Skeletal muscle tissue (tissue), 4 donors: ENCODE results near the gene CD101. TPM values are rescaled to one million over a fixed set of nuclear protein-coding genes. Genes with fewer than 3 reads are reported as not detected.
"Not testable (repeated sequence)": the region's sequence is repeated elsewhere in the genome, so short reads cannot be mapped to it uniquely, and the experiment has no call there.

ENCODE experiments used
- H3K27ac ChIP-seq: one replicate; pipeline ENCODE4 v1.7.0; 2013; ENCODE audit warnings: mild to moderate bottlenecking, low read depth, low read length, inconsistent platforms
- H3K27me3 ChIP-seq, 3 donors: one replicate each; pipeline ENCODE4 v1.7.0; 2013; ENCODE audit warnings: low read length in 3 of 3; ENCODE audit not compliant: control insufficient read depth in 3 of 3, insufficient read depth in 3 of 3
- H3K36me3 ChIP-seq, 3 donors: one replicate each; pipeline ENCODE4 v1.7.0; 2013; ENCODE audit warnings: low read length in 3 of 3; ENCODE audit not compliant: control insufficient read depth in 3 of 3, insufficient read depth in 3 of 3
- H3K4me1 ChIP-seq, 3 donors: one replicate each; pipeline ENCODE4 v1.7.0; 2013; ENCODE audit warnings: low read length in 3 of 3, mild to moderate bottlenecking in 3 of 3; ENCODE audit not compliant: control insufficient read depth in 3 of 3, insufficient read depth in 3 of 3
- H3K4me3 ChIP-seq, 3 donors: one replicate each; pipeline ENCODE4 v1.7.0; 2013; ENCODE audit warnings: low read length in 3 of 3
- H3K9ac ChIP-seq, 3 donors: one replicate each; pipeline ENCODE4 v1.7.0; 2013; ENCODE audit warnings: low read length in 3 of 3, mild to moderate bottlenecking in 3 of 3, moderate library complexity in 2 of 3, low read depth in 1 of 3
- H3K9me3 ChIP-seq, 3 donors: one replicate each; pipeline ENCODE4 v1.7.0; 2013; ENCODE audit warnings: low read length in 3 of 3; ENCODE audit not compliant: control insufficient read depth in 3 of 3
- total RNA-seq: library from RNA; depleted of rRNA; stranded (reverse); fragments of >200 nt; gene quantifications from one replicate; pipeline ENCODE4 v1.2.3, GENCODE V29; 2014
- donor health status: Osteomylitis.

Gene CD101
- total RNA-seq, 1 donor from 2014 or later: 2.1 TPM

GRCh38 chr1:116966791-116967190, 34.8 kb upstream of the CD101 start:
- no peak overlapping the region for H3K9ac ChIP-seq
- peaks cover 0 to 11% (median 0%) of the 10 kb centered on the region in 3 donors for H3K36me3 ChIP-seq

GRCh38 chr1:116968724-116969123, 32.8 kb upstream of the CD101 start:
- no peak overlapping the region for H3K27ac ChIP-seq
- H3K9me3 ChIP-seq: no peaks in the 10 kb centered on the region
- H3K36me3 ChIP-seq: peaks cover 0 to 4% (median 0%) of the 10 kb centered on the region in 3 donors
- H3K27me3 ChIP-seq: no peaks in the 10 kb centered on the region
- no peaks in the 10 kb centered on the region for H3K4me1 ChIP-seq
- no peak overlapping the region for H3K9ac ChIP-seq
- no peak overlapping the region for H3K4me3 ChIP-seq

More at GRCh38 chr1:116966791-116967190, 34.8 kb upstream of the CD101 start:
- Histone ChIP-seq H3K4me1 (no peaks in the 10 kb centered on the region), H3K27me3 (no peaks in the 10 kb centered on the region), H3K9me3 (no peaks in the 10 kb centered on the region), H3K27ac (no peak overlapping the region), H3K4me3 (no peak overlapping the region)

GRCh38 chr1:116971258-116971860, 30.2 kb upstream of the CD101 start:
- H3K36me3 ChIP-seq: no peaks in the 10 kb centered on the region
- no peaks in the 10 kb centered on the region for H3K27me3 ChIP-seq
- no peak overlapping the region for H3K4me3 ChIP-seq
- no peak overlapping the region for H3K27ac ChIP-seq
- H3K9me3 ChIP-seq: no peaks in the 10 kb centered on the region
- H3K9ac ChIP-seq: no peak overlapping the region
- no peaks in the 10 kb centered on the region for H3K4me1 ChIP-seq

GRCh38 chr1:116971965-116972673, 29.4 kb upstream of the CD101 start:
- Histone ChIP-seq H3K27me3 (no peaks in the 10 kb centered on the region), H3K9ac (no peak overlapping the region)

GRCh38 chr1:116972674-116973030, 28.9 kb upstream of the CD101 start:
- H3K9ac ChIP-seq: no peak overlapping the region
- H3K36me3 ChIP-seq: no peaks in the 10 kb centered on the region
- H3K4me3 ChIP-seq: no peak overlapping the region
- no peaks in the 10 kb centered on the region for H3K9me3 ChIP-seq
- no peaks in the 10 kb centered on the region for H3K27me3 ChIP-seq
- H3K27ac ChIP-seq: no peak overlapping the region
- no peaks in the 10 kb centered on the region for H3K4me1 ChIP-seq

More at GRCh38 chr1:116971965-116972673, 29.4 kb upstream of the CD101 start:
- no peak overlapping the region for H3K4me3 ChIP-seq
- H3K4me1 ChIP-seq: no peaks in the 10 kb centered on the region
- no peak overlapping the region for H3K27ac ChIP-seq
- H3K36me3 ChIP-seq: no peaks in the 10 kb centered on the region
- H3K9me3 ChIP-seq: no peaks in the 10 kb centered on the region

DNA sequence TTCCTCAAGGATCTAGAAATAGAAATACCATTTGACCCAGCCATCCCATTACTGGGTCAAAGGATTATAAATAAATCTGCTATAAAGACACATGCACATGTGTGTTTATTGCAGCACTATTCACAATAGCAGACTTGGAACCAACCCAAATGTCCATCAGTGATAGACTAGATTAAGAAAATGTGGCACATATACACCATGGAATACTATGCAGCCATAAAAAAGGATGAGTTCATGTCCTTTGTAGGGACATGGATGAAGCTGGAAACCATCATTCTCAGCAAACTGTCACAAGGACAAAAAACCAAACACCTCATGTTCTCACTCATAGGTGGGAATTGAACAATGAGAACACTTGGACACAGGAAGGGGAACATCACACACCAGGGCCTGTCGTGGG, 21.3 kb upstream of the CD101 start:
- not testable (repeated sequence) for H3K4me3 ChIP-seq, H3K4me1 ChIP-seq, H3K27me3 ChIP-seq

DNA sequence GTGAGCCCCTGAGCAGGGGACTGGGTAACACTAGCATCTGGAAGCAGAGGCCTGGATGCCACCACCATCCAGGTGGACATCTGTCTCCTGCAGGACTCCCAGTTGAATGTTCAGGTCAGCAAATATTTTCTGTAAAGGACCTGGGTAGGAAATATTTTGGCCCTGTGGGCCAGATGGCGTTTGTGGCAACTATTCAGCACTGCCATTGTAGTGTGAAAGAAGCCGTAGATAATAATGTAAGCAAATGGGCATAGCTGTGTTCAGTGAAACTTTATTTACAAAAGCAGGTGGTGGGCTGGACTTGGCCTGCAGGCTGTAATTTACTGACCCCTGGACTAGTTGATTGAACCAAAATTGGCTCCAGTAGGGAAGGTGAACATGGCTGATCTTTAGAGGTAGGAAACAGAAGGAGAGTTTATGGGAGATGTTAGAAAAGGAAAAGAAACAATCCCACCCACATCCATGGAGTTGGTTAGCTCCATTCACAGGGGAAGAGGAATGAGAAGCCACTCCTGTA, 20.0 kb upstream of the CD101 start:
- peaks cover 3 to 9% (median 8%) of the 10 kb centered on the region in 3 donors for H3K4me1 ChIP-seq
- no peak overlapping the region for H3K9ac ChIP-seq
- H3K27me3 ChIP-seq: peaks cover 0 to 5% (median 0%) of the 10 kb centered on the region in 3 donors
- no peak overlapping the region for H3K4me3 ChIP-seq
- no peaks in the 10 kb centered on the region for H3K9me3 ChIP-seq
- H3K27ac ChIP-seq: no peak overlapping the region
- H3K36me3 ChIP-seq: no peaks in the 10 kb centered on the region

More for the DNA sequence above, 21.3 kb upstream of the CD101 start:
- not testable (repeated sequence) for H3K9ac ChIP-seq, H3K36me3 ChIP-seq, H3K9me3 ChIP-seq, H3K27ac ChIP-seq

- no peaks in the 10 kb centered on the region for H3K36me3 ChIP-seq
- no peak overlapping the region for H3K4me3 ChIP-seq
- peaks cover 3 to 9% (median 8%) of the 10 kb centered on the region in 3 donors for H3K4me1 ChIP-seq
- no peaks in the 10 kb centered on the region for H3K9me3 ChIP-seq
- H3K27ac ChIP-seq: no peak overlapping the region
- H3K27me3 ChIP-seq: peaks cover 0 to 5% (median 0%) of the 10 kb centered on the region in 3 donors
- H3K9ac ChIP-seq: no peak overlapping the region
Observed at GRCh38 chr1:116982319-116983004, 19.1 kb upstream of the CD101 start.

GRCh38 chr1:116983112-116983511, 18.4 kb upstream of the CD101 start:
- Histone ChIP-seq H3K9me3 (no peaks in the 10 kb centered on the region), H3K4me3 (no peak overlapping the region), H3K36me3 (no peaks in the 10 kb centered on the region), H3K9ac (no peak overlapping the region), H3K27ac (no peak overlapping the region), H3K4me1 (peaks cover 3 to 9% (median 8%) of the 10 kb centered on the region in 3 donors), H3K27me3 (peaks cover 0 to 5% (median 0%) of the 10 kb centered on the region in 3 donors)

GRCh38 chr1:116983678-116984077, 17.9 kb upstream of the CD101 start:
- H3K36me3 ChIP-seq: no peaks in the 10 kb centered on the region
- no peak overlapping the region for H3K27ac ChIP-seq
- H3K27me3 ChIP-seq: peaks cover 0 to 5% (median 0%) of the 10 kb centered on the region in 3 donors
- H3K9ac ChIP-seq: no peak overlapping the region
- H3K9me3 ChIP-seq: no peaks in the 10 kb centered on the region
- H3K4me3 ChIP-seq: no peak overlapping the region
- peaks cover 7 to 9% (median 8%) of the 10 kb centered on the region in 3 donors for H3K4me1 ChIP-seq
